Adrenal gland (tissue), 12 donors: Measurements from ENCODE around the gene ATXN7L2. TPM values are rescaled to one million over a fixed set of nuclear protein-coding genes. Genes with fewer than 3 reads are reported as not detected.

Experiments
- DNase-seq, 7 donors: peaks; one replicate each; pipeline ENCODE4 v3.0.0-alpha.2; 2019 to 2020
- H3K27ac ChIP-seq, 5 donors: fragments of 200-600 bp; sonication (generic) in 4 of 5; 1 replicate in 3 of 5; 2 replicates in 2 of 5; pipeline versions ENCODE4 v1.5.1 to v1.8.0; 2016 to 2020; ENCODE audit warnings: mild to moderate bottlenecking in 1 of 5
- H3K27me3 ChIP-seq: fragments of 200-600 bp; 2 replicates; pipeline ENCODE4 v1.8.0; 2021
- H3K36me3 ChIP-seq, 2 donors: fragments of 200-600 bp; replicated peaks in 1 of 2; 1 replicate in 1 of 2; 2 replicates in 1 of 2; pipeline versions ENCODE4 v1.5.1 to v1.8.0; 2018 to 2022
- H3K4me1 ChIP-seq, 2 donors: fragments of 200-600 bp; replicated peaks in 1 of 2; 1 replicate in 1 of 2; 2 replicates in 1 of 2; pipeline versions ENCODE4 v1.5.1 to v1.8.0; 2018 to 2021
- H3K4me3 ChIP-seq, 4 donors: fragments of 200-600 bp; sonication (generic) in 3 of 4; one replicate each; pipeline ENCODE4 v1.5.1; 2016 to 2018
- H3K9me3 ChIP-seq, 3 donors: fragments of 200-600 bp; sonication (generic) in 1 of 3; replicated peaks in 1 of 3; 1 replicate in 2 of 3; 2 replicates in 1 of 3; pipeline versions ENCODE4 v1.5.1 to v1.8.0; 2016 to 2021
- POLR2A ChIP-seq, 2 donors: fragments of 450-650 bp; IDR thresholded peaks; one replicate each; pipeline ENCODE4 v1.6.1; 2017; ENCODE audit warnings: antibody characterized with exemption in 2 of 2, mild to moderate bottlenecking in 2 of 2, moderate library complexity in 1 of 2
- WGBS, 4 donors: extraction: QIAGEN DNeasy Blood & Tissue Kit in 2 of 4; methylation state at CpG; one replicate each; pipeline versions ENCODE4 v1.1.5 to v1.1.7; 2013 to 2017; 5-methylcytosine and 5-hydroxymethylcytosine counted together
- intact Hi-C, 2 donors: fragments of 100-400 bp; cut with DNase I; formaldehyde crosslinking; loops; one replicate each; pipeline versions ENCODE4 v1.14.1 to v1.15.0; 2022 to 2023
- polyA plus RNA-seq, 3 donors: library from polyadenylated mRNA; stranded (reverse); fragments of 200-250 nt in 2 of 3; fragments of 350-450 nt in 1 of 3; fragmentation: Illumina TruSeq in 1 of 3; extraction: RNeasy Lipid Tissue Mini Kit (QIAGEN cat#74804) in 1 of 3; gene quantifications; one replicate each; pipeline ENCODE4 v1.2.3, GENCODE V29; 2013 to 2014
- total RNA-seq, 9 donors: library from RNA; depleted of rRNA in 4 of 9; stranded (reverse); fragments of >200 nt in 4 of 9; fragments of 120-200 nt in 1 of 9; fragmentation: NEBNext Ultra II Directional in 1 of 9; extraction: Animal tissue kit (Norgen Biotek cat#: 25700) in 1 of 9; gene quantifications; one replicate each; pipeline versions ENCODE4 v1.1.0 to v1.2.4, GENCODE V29; 2013 to 2023
- TF ChIP-seq, protein P1 (sequence below), 6 experiments: fragments of 450-650 bp in 4 of 6; fragments of 200-600 bp in 2 of 6; sonication (generic) in 1 of 6; IDR thresholded peaks; 1 replicate in 5 of 6; 2 replicates in 1 of 6; pipeline versions ENCODE4 v1.5.1 to v1.8.0; 2016 to 2021; ENCODE audit warnings: antibody characterized with exemption in 6 of 6, mild to moderate bottlenecking in 2 of 6, moderate library complexity in 1 of 6
- donor health status: healthy with polysubstance abuse.
- donor health status: Bipolar disorder and iron deficiency.
- donor health status: DM: yes; HTN: yes; CAD: no.
- donor health status: DM: no; HTN: no; CAD: no.
- donor health status: DM: no; HTN: no; CAD: no.
- donor health status: DM: yes; HTN: yes; CAD: no.

ATXN7L2 gene
- total and polyA plus RNA-seq, 12 donors = 3.1 to 109 (median 10.2) TPM

DNA sequence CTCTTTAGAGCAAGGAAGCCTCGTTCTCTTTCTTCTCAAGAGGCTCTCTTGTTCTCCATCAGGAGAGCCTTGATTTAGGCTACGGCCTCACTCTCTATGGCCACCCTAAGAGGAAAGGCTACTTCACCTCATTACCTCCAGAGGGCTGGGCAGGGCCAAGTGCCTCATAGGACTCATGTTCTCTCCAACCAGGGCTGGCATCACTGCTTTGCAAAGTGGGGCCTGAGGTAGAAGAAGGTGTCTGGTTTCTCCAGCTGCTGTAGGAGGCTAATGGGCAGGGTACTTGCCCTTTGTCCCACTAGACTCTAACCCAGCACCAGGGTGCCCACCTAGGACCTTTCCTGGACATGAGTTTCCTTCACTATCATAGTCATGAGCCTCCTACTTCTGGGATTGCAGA, 2.1 kb upstream of the ATXN7L2 start:
- TF ChIP-seq POLR2A (IDR thresholded peaks at IDR 0.05) = no peak
- TF ChIP-seq, protein P1, sequence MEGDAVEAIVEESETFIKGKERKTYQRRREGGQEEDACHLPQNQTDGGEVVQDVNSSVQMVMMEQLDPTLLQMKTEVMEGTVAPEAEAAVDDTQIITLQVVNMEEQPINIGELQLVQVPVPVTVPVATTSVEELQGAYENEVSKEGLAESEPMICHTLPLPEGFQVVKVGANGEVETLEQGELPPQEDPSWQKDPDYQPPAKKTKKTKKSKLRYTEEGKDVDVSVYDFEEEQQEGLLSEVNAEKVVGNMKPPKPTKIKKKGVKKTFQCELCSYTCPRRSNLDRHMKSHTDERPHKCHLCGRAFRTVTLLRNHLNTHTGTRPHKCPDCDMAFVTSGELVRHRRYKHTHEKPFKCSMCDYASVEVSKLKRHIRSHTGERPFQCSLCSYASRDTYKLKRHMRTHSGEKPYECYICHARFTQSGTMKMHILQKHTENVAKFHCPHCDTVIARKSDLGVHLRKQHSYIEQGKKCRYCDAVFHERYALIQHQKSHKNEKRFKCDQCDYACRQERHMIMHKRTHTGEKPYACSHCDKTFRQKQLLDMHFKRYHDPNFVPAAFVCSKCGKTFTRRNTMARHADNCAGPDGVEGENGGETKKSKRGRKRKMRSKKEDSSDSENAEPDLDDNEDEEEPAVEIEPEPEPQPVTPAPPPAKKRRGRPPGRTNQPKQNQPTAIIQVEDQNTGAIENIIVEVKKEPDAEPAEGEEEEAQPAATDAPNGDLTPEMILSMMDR (IDR thresholded peaks at IDR 0.05) = no peak
- intact Hi-C loops = loop anchor here (5.0 to 10.0 kb wide), 2 partner anchors 54 to 57 kb away; partner anchors contain the start of gene PSMA5 (in 2 of the 2)

DNA sequence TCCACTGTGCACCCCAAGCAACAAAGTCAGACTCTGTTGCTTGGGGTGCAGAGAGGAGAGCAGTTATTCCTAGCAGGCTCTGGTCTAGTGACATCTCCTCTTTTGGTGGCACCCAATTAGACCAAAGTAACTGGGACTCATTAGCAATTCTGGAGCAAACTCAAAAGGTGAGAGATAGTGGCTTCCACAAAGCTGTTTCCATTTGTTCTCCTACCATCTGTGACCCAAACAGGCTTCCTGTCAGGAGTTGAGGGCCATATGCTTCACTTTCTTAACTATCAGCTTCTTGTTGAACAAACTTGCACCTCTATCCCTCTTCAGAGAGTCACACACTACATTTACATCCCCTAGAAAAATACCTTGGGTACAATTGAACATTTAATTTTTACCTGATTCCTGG, 1.5 kb upstream of the ATXN7L2 start:
- Histone ChIP-seq H3K36me3 (peaks cover 0 to 5% of the 10 kb centered on the region in 2 donors), H3K4me1 (peaks cover 11 to 13% of the 10 kb centered on the region in 2 donors), H3K27ac (no peak overlapping the region), H3K27me3 (no peaks in the 10 kb centered on the region), H3K9me3 (no peaks in the 10 kb centered on the region), H3K4me3 (no peak overlapping the region)
- no peak for DNase-seq
- no peak for TF ChIP-seq POLR2A (IDR thresholded peaks at IDR 0.05)
- TF ChIP-seq, protein P1 (IDR thresholded peaks at IDR 0.05) = no peak
- intact Hi-C loops = loop anchor here (5.0 to 10.0 kb wide), 2 partner anchors 55 to 57 kb away; partner anchors contain the start of gene PSMA5 (in 2 of the 2)

More for the DNA sequence above, 2.1 kb upstream of the ATXN7L2 start:
- no peak overlapping the region for H3K27ac ChIP-seq
- WGBS, 4 donors = 90 to 94% (median 92%) methylated on average over 2 of the region's 2 CpGs
- H3K4me1 ChIP-seq = peaks cover 11 to 13% of the 10 kb centered on the region in 2 donors
- H3K36me3 ChIP-seq = peaks cover 0 to 5% of the 10 kb centered on the region in 2 donors
- no peak for DNase-seq
- H3K9me3 ChIP-seq = no peaks in the 10 kb centered on the region
- no peaks in the 10 kb centered on the region for H3K27me3 ChIP-seq
- H3K4me3 ChIP-seq = no peak overlapping the region

DNA sequence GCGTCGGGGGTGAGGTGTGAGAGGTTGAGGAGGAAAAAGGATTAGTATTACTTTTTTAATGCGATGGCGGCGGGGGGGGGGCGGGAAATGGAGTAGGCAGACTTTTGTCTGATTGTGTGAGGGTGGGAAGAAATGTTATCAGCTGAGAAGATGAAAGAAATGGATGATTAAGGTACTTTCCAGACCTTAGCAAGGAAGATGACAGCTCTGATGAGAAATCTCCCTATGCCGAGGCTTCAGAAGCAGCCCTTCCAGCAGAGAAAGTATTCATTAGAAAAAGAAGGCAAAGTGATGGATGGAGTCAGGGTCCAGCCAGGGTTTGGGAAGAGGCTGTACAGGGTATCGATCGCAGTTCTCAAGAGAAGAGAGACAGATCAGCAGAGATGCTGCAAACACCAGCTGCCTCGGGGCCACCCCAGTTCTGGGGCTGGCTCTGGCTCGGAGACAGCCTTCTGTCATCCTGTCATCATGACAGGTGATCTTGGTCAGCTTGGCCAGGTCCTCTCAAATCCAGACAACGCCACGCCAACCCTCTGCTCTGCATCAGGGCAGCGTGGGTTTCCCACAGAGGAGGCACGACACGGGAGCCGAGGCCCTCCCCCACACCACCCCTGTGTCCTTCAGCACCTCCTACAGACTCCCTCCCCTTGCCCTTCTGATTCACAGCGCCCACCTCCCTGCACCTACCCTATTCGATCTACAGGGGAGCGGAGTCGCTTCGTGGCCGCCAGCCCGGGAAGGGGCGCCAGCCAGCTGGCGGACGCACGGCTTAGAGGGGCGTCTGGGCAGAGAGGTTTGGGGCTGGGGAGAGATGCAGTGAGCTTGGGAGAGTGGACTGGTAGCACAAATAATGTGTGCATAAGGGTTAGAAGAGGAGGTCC, 674 bp upstream of the ATXN7L2 start:
- TF ChIP-seq, protein P1 (IDR thresholded peaks at IDR 0.05) = peak in 2 of 6 experiments; percentile 19 to 30
- no peak for TF ChIP-seq POLR2A (IDR thresholded peaks at IDR 0.05)
- Histone ChIP-seq H3K27ac (peak overlapping the region in 2 of 5 donors; percentile 55 to 57), H3K9me3 (no peaks in the 10 kb centered on the region), H3K4me1 (peaks cover 12 to 13% of the 10 kb centered on the region in 2 donors), H3K27me3 (no peaks in the 10 kb centered on the region), H3K36me3 (peaks cover 0 to 6% of the 10 kb centered on the region in 2 donors), H3K4me3 (peak overlapping the region in 2 of 4 donors; percentile 35 to 72)
- WGBS, 4 donors = 10 to 14% (median 13%) methylated on average over 21 to 29 of the region's 29 CpGs
- intact Hi-C loops = loop anchor here (5.0 to 10.0 kb wide), 2 partner anchors 56 to 58 kb away; partner anchors contain the start of gene PSMA5 (in 2 of the 2)
- DNase-seq = peak in 6 of 7 donors; percentile 42 to 75 (median 53)

DNA sequence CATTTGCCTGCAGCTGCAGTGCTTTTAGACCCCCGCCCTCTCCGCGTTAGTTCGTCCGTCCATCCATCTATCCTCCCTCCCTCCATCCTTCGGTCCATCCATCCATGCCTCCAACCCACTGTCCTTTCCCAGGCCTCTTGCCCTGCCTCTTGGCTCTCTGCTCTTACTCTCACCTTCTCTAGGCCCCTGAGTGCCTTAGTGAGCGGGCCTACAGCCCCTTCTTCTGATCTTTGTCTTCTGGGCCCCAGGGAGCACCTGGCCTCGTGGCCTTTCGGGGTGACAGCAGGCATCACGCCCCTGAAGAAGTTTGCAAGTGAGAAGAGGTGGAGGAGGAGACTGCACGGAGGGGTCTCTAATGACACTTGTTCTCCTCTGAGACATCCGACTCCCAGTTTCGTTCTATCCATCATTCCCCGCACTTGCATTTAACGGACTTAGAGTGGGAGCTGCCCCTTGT, 842 bp downstream of the ATXN7L2 start:
- peaks cover 0 to 3% of the 10 kb centered on the region in 2 donors for H3K36me3 ChIP-seq
- no peak overlapping the region for H3K27ac ChIP-seq
- no peaks in the 10 kb centered on the region for H3K27me3 ChIP-seq
- H3K4me3 ChIP-seq = peak overlapping the region in 3 of 4 donors; percentile 38 to 88 (median 72)
- H3K4me1 ChIP-seq = peaks cover 13 to 22% of the 10 kb centered on the region in 2 donors
- WGBS, 4 donors = 25 to 33% (median 28%) methylated on average over 15 of the region's 15 CpGs
- H3K9me3 ChIP-seq = no peaks in the 10 kb centered on the region
- TF ChIP-seq, protein P1 (IDR thresholded peaks at IDR 0.05) = no peak
- no peak for TF ChIP-seq POLR2A (IDR thresholded peaks at IDR 0.05)
- no peak for DNase-seq
- intact Hi-C loops = loop anchor here (5.0 to 10.0 kb wide), 2 partner anchors 57 to 60 kb away; partner anchors contain the start of gene PSMA5 (in 2 of the 2)
